Prostate gland (tissue), 2 donors: ENCODE data around the gene COPS6. TPM values are rescaled to one million over a fixed set of nuclear protein-coding genes. Genes with fewer than 3 reads are reported as not detected.

Source experiments
- DNase-seq: peaks from one replicate; pipeline ENCODE4 v3.0.0-alpha.2; 2019; ENCODE audit warnings: low spot score
- H3K27ac ChIP-seq, 2 donors: fragments of 200-600 bp; sonication (generic); 2 replicates each; pipeline ENCODE4 v1.5.1; 2017 to 2019
- H3K27me3 ChIP-seq: fragments of 200-600 bp; sonication (generic); replicated peaks from 2 replicates; pipeline ENCODE4 v1.5.1; 2019; ENCODE audit not compliant: insufficient read depth
- H3K36me3 ChIP-seq, 2 donors: fragments of 200-600 bp; sonication (generic); 1 replicate in 1 of 2; 2 replicates in 1 of 2; pipeline versions ENCODE4 v1.5.1 to v1.8.1; 2017 to 2019
- H3K4me1 ChIP-seq: fragments of 200-600 bp; sonication (generic); replicated peaks from 2 replicates; pipeline ENCODE4 v1.5.1; 2019
- H3K4me3 ChIP-seq, 2 donors: fragments of 200-600 bp; sonication (generic); 2 replicates each; pipeline ENCODE4 v1.5.1; 2017 to 2019
- H3K9me3 ChIP-seq: fragments of 200-600 bp; sonication (generic); 2 replicates; pipeline ENCODE4 v1.5.1; 2017
- CTCF ChIP-seq, 4 experiments: fragments of 200-600 bp in 2 of 4; fragments of 450-650 bp in 2 of 4; sonication (generic) in 2 of 4; IDR thresholded peaks; 1 replicate in 3 of 4; 2 replicates in 1 of 4; pipeline ENCODE4 v1.5.1; 2016 to 2019; ENCODE audit warnings: antibody characterized with exemption in 4 of 4, mild to moderate bottlenecking in 2 of 4, moderate library complexity in 2 of 4
- POLR2A ChIP-seq: fragments of 450-650 bp; IDR thresholded peaks from one replicate; pipeline ENCODE4 v1.6.1; 2016; ENCODE audit warnings: antibody characterized with exemption, mild to moderate bottlenecking
- POLR2AphosphoS5 ChIP-seq: sonication (generic); formaldehyde crosslinking; IDR thresholded peaks from one replicate; pipeline ENCODE4 v1.6.1; 2017; ENCODE audit warnings: antibody characterized with exemption
- WGBS: methylation state at CpG from one replicate; pipeline ENCODE4 v1.1.5; 2018; 5-methylcytosine and 5-hydroxymethylcytosine counted together
- intact Hi-C: fragments of 100-400 bp; cut with DNase I; formaldehyde crosslinking; loops from one replicate; pipeline ENCODE4 v1.14.2; 2022
- total RNA-seq, 2 donors: library from RNA; depleted of rRNA; stranded (reverse); fragments of >200 nt; gene quantifications; one replicate each; pipeline ENCODE4 v1.1.0, GENCODE V29; 2016

COPS6 gene
- total RNA-seq, 2 donors from 2014 or later: 50.8 to 78.4 TPM

- WGBS: 98% methylated on average over 10 of the region's 10 CpGs
- intact Hi-C loops: no loop called here
- no peak overlapping the region for H3K4me3 ChIP-seq
Measured at GRCh38 chr7:100072462-100072861, 16.3 kb upstream of the COPS6 start.

GRCh38 chr7:100074841-100075240, 13.9 kb upstream of the COPS6 start:
- H3K9me3 ChIP-seq: no peaks in the 10 kb centered on the region
- TF ChIP-seq CTCF (IDR thresholded peaks at IDR 0.05) (no peak), POLR2AphosphoS5 (no peak)
- no peak overlapping the region for H3K4me3 ChIP-seq
- peaks cover 14 to 48% of the 10 kb centered on the region in 2 donors for H3K36me3 ChIP-seq
- 97% methylated on average over 7 of the region's 7 CpGs for WGBS
- H3K4me1 ChIP-seq: peaks cover 2% of the 10 kb centered on the region
- H3K27me3 ChIP-seq: no peaks in the 10 kb centered on the region
- H3K27ac ChIP-seq: no peak overlapping the region
- intact Hi-C loops: no loop called here
- DNase-seq: no peak

More at GRCh38 chr7:100072462-100072861, 16.3 kb upstream of the COPS6 start:
- no peak overlapping the region for H3K27ac ChIP-seq
- TF ChIP-seq POLR2AphosphoS5 (no peak), POLR2A (no peak), CTCF (IDR thresholded peaks at IDR 0.05) (no peak)
- H3K4me1 ChIP-seq: no peaks in the 10 kb centered on the region
- no peaks in the 10 kb centered on the region for H3K9me3 ChIP-seq
- H3K36me3 ChIP-seq: peaks cover 14 to 48% of the 10 kb centered on the region in 2 donors
- H3K27me3 ChIP-seq: no peaks in the 10 kb centered on the region
- DNase-seq: no peak

GRCh38 chr7:100075418-100075817, 13.4 kb upstream of the COPS6 start:
- peaks cover 8% of the 10 kb centered on the region for H3K4me1 ChIP-seq
- TF ChIP-seq CTCF (IDR thresholded peaks at IDR 0.05) (no peak), POLR2A (no peak), POLR2AphosphoS5 (no peak)
- WGBS: 91% methylated on average over 6 of the region's 6 CpGs
- H3K9me3 ChIP-seq: no peaks in the 10 kb centered on the region
- H3K27me3 ChIP-seq: no peaks in the 10 kb centered on the region
- intact Hi-C loops: no loop called here
- DNase-seq: no peak
- H3K36me3 ChIP-seq: peaks cover 14 to 48% of the 10 kb centered on the region in 2 donors
- H3K4me3 ChIP-seq: no peak overlapping the region
- no peak overlapping the region for H3K27ac ChIP-seq

- no peaks in the 10 kb centered on the region for H3K9me3 ChIP-seq
- no peaks in the 10 kb centered on the region for H3K27me3 ChIP-seq
- no peak for DNase-seq
- TF ChIP-seq POLR2A: no peak
- no peak for TF ChIP-seq POLR2AphosphoS5
- no peak for TF ChIP-seq CTCF (IDR thresholded peaks at IDR 0.05)
- peaks cover 2 to 33% of the 10 kb centered on the region in 2 donors for H3K36me3 ChIP-seq
- H3K4me3 ChIP-seq: no peak overlapping the region
- H3K27ac ChIP-seq: no peak overlapping the region
- intact Hi-C loops: no loop called here
- peaks cover 10% of the 10 kb centered on the region for H3K4me1 ChIP-seq
- WGBS: 95% methylated on average over 4 of the region's 4 CpGs
Measured at GRCh38 chr7:100077205-100077604, 11.6 kb upstream of the COPS6 start.

- H3K4me3 ChIP-seq: no peak overlapping the region
- 58% methylated on average over 7 of the region's 7 CpGs for WGBS
- peaks cover 10% of the 10 kb centered on the region for H3K4me1 ChIP-seq
- no peak overlapping the region for H3K27ac ChIP-seq
- H3K9me3 ChIP-seq: no peaks in the 10 kb centered on the region
- H3K27me3 ChIP-seq: no peaks in the 10 kb centered on the region
- intact Hi-C loops: no loop called here
- no peak for DNase-seq
- no peak for TF ChIP-seq CTCF (IDR thresholded peaks at IDR 0.05)
- H3K36me3 ChIP-seq: peaks cover 2 to 14% of the 10 kb centered on the region in 2 donors
Measured at GRCh38 chr7:100079024-100079560, 9.7 kb upstream of the COPS6 start.
